NK-92 treated with Interleukin-12 subunit alpha and Interleukin-12 subunit beta, amount 100 ng/mL, for 24 hours (cell line): ENCODE measurements around the gene PATE2.

Source experiments
- DNase-seq: peaks from one replicate; lab custom pipeline; 2025; lab: John Stamatoyannopoulos, UW

PATE2 gene

GRCh38 chr11:125778728-125779127 lies at the start of gene PATE2:
Gene PATE2 (minus strand): TSS chr11:125778828. CDS start chr11:125778773, 55 bp downstream.
- DNase-seq: no peak

- DNase-seq: no peak
Observed at GRCh38 chr11:125807909-125808308, 29.3 kb upstream of the PATE2 start.

GRCh38 chr11:125802387-125802786 lies 23.8 kb upstream of the PATE2 start:
- no peak for DNase-seq

- no peak for DNase-seq
Observed at GRCh38 chr11:125799808-125800207, 21.2 kb upstream of the PATE2 start.

- DNase-seq: no peak
Observed at GRCh38 chr11:125797641-125798040, 19.0 kb upstream of the PATE2 start.

GRCh38 chr11:125790825-125791224 lies 12.2 kb upstream of the PATE2 start:
- DNase-seq: no peak

- DNase-seq: no peak
Observed at GRCh38 chr11:125787827-125788226, 9.2 kb upstream of the PATE2 start, which contains the start of gene PATE3. Gene PATE3 (plus strand): TSS chr11:125788127. CDS start chr11:125788152, 25 bp downstream.

GRCh38 chr11:125784678-125785077 lies 6.0 kb upstream of the PATE2 start:
- DNase-seq: no peak

GRCh38 chr11:125777309-125777708 lies 1.3 kb downstream of the PATE2 start:
- no peak for DNase-seq

- DNase-seq: no peak
Observed at GRCh38 chr11:125773516-125773915, 5.1 kb downstream of the PATE2 start.

- DNase-seq: no peak
Observed at GRCh38 chr11:125772834-125773505, 5.7 kb downstream of the PATE2 start.

GRCh38 chr11:125770583-125770982 lies 8.0 kb downstream of the PATE2 start:
- DNase-seq: no peak

GRCh38 chr11:125768336-125769046 lies 10.1 kb downstream of the PATE2 start:
- DNase-seq: no peak

- no peak for DNase-seq
Observed at GRCh38 chr11:125766251-125766650, 12.4 kb downstream of the PATE2 start.

- no peak for DNase-seq
Observed at GRCh38 chr11:125763483-125763882, 15.1 kb downstream of the PATE2 start.

- no peak for DNase-seq
Observed at GRCh38 chr11:125762445-125762844, 16.2 kb downstream of the PATE2 start.

- DNase-seq: no peak
Observed at GRCh38 chr11:125756050-125756449, 22.6 kb downstream of the PATE2 start.

GRCh38 chr11:125750629-125751028 lies 28.0 kb downstream of the PATE2 start:
- no peak for DNase-seq

- no peak for DNase-seq
Observed at GRCh38 chr11:125745979-125746378, 32.6 kb downstream of the PATE2 start, which contains the start of gene PATE1. Gene PATE1 (plus strand): TSS chr11:125746279. CDS start chr11:125746305, 26 bp downstream.

GRCh38 chr11:125743681-125744080 lies 34.9 kb downstream of the PATE2 start:
- DNase-seq: no peak

GRCh38 chr11:125740617-125741016 lies 38.0 kb downstream of the PATE2 start:
- no peak for DNase-seq

GRCh38 chr11:125728969-125729368 lies 49.7 kb downstream of the PATE2 start:
- DNase-seq: no peak
